ENCODE measurements around the gene FES. TPM values are rescaled to one million over a fixed set of nuclear protein-coding genes. Genes with fewer than 3 reads are reported as not detected.

FES gene
- total RNA-seq, 2 donors from 2014 or later, result 98.5 to 122 TPM

- H3K27me3 Mint-ChIP-seq, result no peaks in the 10 kb centered on the region
- H3K27ac Mint-ChIP-seq, result no peak overlapping the region
- peaks cover 95% of the 10 kb centered on the region for H3K36me3 Mint-ChIP-seq (ENCODE audit: low read depth)
- H3K9me3 Mint-ChIP-seq, result no peaks in the 10 kb centered on the region
- no peak overlapping the region for H3K4me3 Mint-ChIP-seq
- ATAC-seq (replicated peaks), result no peak
- peaks cover 11% of the 10 kb centered on the region for H3K4me1 Mint-ChIP-seq
These were observed 56.7 kb downstream of the FES start for GRCh38 chr15:90941038-90941437.

- ATAC-seq (replicated peaks), result no peak
- peaks cover 98% of the 10 kb centered on the region for H3K36me3 Mint-ChIP-seq (ENCODE audit: low read depth)
- H3K9me3 Mint-ChIP-seq, result no peaks in the 10 kb centered on the region
- no peak overlapping the region for H3K4me3 Mint-ChIP-seq
- H3K4me1 Mint-ChIP-seq, result no peaks in the 10 kb centered on the region
- H3K27ac Mint-ChIP-seq, result no peak overlapping the region
- no peaks in the 10 kb centered on the region for H3K27me3 Mint-ChIP-seq
These were observed 58.2 kb downstream of the FES start for GRCh38 chr15:90942354-90943120.

- H3K4me1 Mint-ChIP-seq, result no peaks in the 10 kb centered on the region
- peaks cover 98% of the 10 kb centered on the region for H3K36me3 Mint-ChIP-seq (ENCODE audit: low read depth)
- no peak overlapping the region for H3K4me3 Mint-ChIP-seq
- H3K27ac Mint-ChIP-seq, result no peak overlapping the region
- H3K27me3 Mint-ChIP-seq, result no peaks in the 10 kb centered on the region
- no peaks in the 10 kb centered on the region for H3K9me3 Mint-ChIP-seq
- ATAC-seq (replicated peaks), result no peak
These were observed 60.8 kb downstream of the FES start for GRCh38 chr15:90945091-90945490.

Other genes starting within 250 kb of the FES start
- gene BLM, start 167.2 kb upstream of the FES start, total RNA-seq, result 10 to 100 TPM; 68.2 to 81.4 TPM
- 100 to 1,000 TPM; 605 to 771 TPM for gene FURIN, start 15.9 kb upstream of the FES start, total RNA-seq
- 100 to 1,000 TPM; 121 to 127 TPM for gene MAN2A2, start 18.8 kb downstream of the FES start, total RNA-seq
- 10 to 100 TPM; 15.9 to 19.0 TPM for gene HDDC3, start 48.0 kb downstream of the FES start, total RNA-seq
- 100 to 1,000 TPM; 101 to 103 TPM for gene UNC45A, start 50.8 kb downstream of the FES start, total RNA-seq
- gene RCCD1, start 70.4 kb downstream of the FES start, total RNA-seq, result 10 to 100 TPM; 31.9 to 32.8 TPM
- 100 to 1,000 TPM; 133 to 158 TPM for gene PRC1, start 110.0 kb downstream of the FES start, total RNA-seq
- 10 to 100 TPM; 21.4 to 23.4 TPM for gene VPS33B, start 138.1 kb downstream of the FES start, total RNA-seq
- under 1 TPM; 0.04 to 0.13 TPM for gene SV2B, start 215.8 kb downstream of the FES start, total RNA-seq